Parathyroid adenoma (tissue), 2 donors: ENCODE results near the gene SLC39A6.

ENCODE experiments used
- H2AFZ ChIP-seq: fragments of 300-600 bp; sonication (generic); one replicate; pipeline ENCODE4 v1.7.0; 2017; ENCODE audit warnings: antibody characterized with exemption, mild to moderate bottlenecking
- H3K27ac ChIP-seq: fragments of 300-600 bp; sonication (generic); one replicate; pipeline ENCODE4 v1.7.0; 2017
- H3K27me3 ChIP-seq: fragments of 300-600 bp; sonication (generic); one replicate; pipeline ENCODE4 v1.7.0; 2017; ENCODE audit warnings: low read length; ENCODE audit not compliant: control insufficient read depth, insufficient read depth
- H3K36me3 ChIP-seq: fragments of 300-600 bp; sonication (generic); one replicate; pipeline ENCODE4 v1.7.0; 2017; ENCODE audit warnings: low read length; ENCODE audit not compliant: control insufficient read depth, insufficient read depth
- H3K4me1 ChIP-seq: fragments of 300-600 bp; sonication (generic); one replicate; pipeline ENCODE4 v1.7.0; 2017; ENCODE audit warnings: control low read depth
- H3K4me2 ChIP-seq: fragments of 300-600 bp; sonication (generic); one replicate; pipeline ENCODE4 v1.7.0; 2017; ENCODE audit warnings: low read length
- H3K4me3 ChIP-seq: fragments of 300-600 bp; sonication (generic); one replicate; pipeline ENCODE4 v1.7.0; 2017; ENCODE audit warnings: low read depth, low read length
- H3K79me2 ChIP-seq: fragments of 300-600 bp; sonication (generic); one replicate; pipeline ENCODE4 v1.7.0; 2017; ENCODE audit warnings: control low read depth
- H3K9ac ChIP-seq: fragments of 300-600 bp; sonication (generic); one replicate; pipeline ENCODE4 v1.7.0; 2017; ENCODE audit warnings: mild to moderate bottlenecking
- H3K9me3 ChIP-seq: fragments of 300-600 bp; sonication (generic); one replicate; pipeline ENCODE4 v1.7.0; 2017; ENCODE audit warnings: low read length; ENCODE audit not compliant: control insufficient read depth
- TF ChIP-seq, protein P1 (sequence below): fragments of 300-600 bp; sonication (generic); IDR thresholded peaks from one replicate; pipeline ENCODE4 v1.7.0; 2017; ENCODE audit warnings: antibody characterized with exemption, mild to moderate bottlenecking
- donor health status: primary hyperparathyroidism.

Gene SLC39A6

DNA sequence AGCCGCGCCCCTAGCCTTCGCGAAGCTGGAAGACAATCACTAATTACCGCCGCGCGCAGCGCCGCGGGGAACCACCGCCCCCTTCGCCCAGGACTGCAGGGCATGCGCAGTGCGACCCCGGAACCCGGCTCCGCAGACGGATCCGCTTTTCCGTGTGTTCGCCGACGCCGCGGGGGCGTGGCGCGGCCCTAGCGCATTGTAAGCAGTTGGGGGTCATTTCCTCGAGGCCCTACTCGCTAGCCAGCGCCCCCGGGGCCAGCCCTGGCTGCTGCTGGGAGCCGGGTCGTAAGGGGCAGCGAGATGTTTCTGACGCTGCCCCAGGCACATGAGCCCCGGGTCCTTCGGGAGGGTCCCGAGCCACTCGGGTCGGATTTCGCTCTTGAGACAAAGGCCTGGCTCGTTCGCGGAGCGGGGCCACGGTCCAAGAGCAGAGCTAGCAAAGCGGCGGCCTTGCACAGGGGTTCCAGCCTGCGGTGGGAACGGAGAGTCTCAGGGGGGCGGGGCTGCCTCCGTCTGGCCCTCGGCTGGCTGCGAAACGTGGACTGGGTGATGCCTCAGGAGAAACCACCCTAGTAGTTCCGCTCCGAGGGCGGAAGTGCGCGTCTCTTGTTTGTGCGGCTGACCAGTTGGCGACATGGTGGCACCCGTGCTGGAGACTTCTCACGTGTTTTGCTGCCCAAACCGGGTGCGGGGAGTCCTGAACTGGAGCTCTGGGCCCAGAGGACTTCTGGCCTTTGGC is at the start of gene SLC39A6, which contains the start of gene ELP2:
Gene SLC39A6 (minus strand): TSS at position 41 of the 739 bp plus-strand sequence. CDS start 2,333 bp downstream, outside the sequence.
Gene ELP2 (plus strand): TSS at position 600 of the 739 bp plus-strand sequence. CDS start 35 bp downstream, at position 635.
- H3K4me3 ChIP-seq, result peak within 1 kb of the TSS; percentile 91
- H3K79me2 ChIP-seq, result peaks cover 23% of the 10 kb centered on the region
- peak within 1 kb of the TSS; percentile 98 for H3K27ac ChIP-seq
- H3K4me2 ChIP-seq, result peak within 1 kb of the TSS; percentile 100
- H3K4me1 ChIP-seq, result peaks cover 7% of the 10 kb centered on the region
- peak within 1 kb of the TSS; percentile 97 for H2AFZ ChIP-seq
- H3K9ac ChIP-seq, result peak within 1 kb of the TSS; percentile 64
- H3K9me3 ChIP-seq, result no peaks in the 10 kb centered on the region
- TF ChIP-seq, protein P1, sequence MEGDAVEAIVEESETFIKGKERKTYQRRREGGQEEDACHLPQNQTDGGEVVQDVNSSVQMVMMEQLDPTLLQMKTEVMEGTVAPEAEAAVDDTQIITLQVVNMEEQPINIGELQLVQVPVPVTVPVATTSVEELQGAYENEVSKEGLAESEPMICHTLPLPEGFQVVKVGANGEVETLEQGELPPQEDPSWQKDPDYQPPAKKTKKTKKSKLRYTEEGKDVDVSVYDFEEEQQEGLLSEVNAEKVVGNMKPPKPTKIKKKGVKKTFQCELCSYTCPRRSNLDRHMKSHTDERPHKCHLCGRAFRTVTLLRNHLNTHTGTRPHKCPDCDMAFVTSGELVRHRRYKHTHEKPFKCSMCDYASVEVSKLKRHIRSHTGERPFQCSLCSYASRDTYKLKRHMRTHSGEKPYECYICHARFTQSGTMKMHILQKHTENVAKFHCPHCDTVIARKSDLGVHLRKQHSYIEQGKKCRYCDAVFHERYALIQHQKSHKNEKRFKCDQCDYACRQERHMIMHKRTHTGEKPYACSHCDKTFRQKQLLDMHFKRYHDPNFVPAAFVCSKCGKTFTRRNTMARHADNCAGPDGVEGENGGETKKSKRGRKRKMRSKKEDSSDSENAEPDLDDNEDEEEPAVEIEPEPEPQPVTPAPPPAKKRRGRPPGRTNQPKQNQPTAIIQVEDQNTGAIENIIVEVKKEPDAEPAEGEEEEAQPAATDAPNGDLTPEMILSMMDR, result no peak
- no peaks in the 10 kb centered on the region for H3K27me3 ChIP-seq
- H3K36me3 ChIP-seq, result no peaks in the 10 kb centered on the region

DNA sequence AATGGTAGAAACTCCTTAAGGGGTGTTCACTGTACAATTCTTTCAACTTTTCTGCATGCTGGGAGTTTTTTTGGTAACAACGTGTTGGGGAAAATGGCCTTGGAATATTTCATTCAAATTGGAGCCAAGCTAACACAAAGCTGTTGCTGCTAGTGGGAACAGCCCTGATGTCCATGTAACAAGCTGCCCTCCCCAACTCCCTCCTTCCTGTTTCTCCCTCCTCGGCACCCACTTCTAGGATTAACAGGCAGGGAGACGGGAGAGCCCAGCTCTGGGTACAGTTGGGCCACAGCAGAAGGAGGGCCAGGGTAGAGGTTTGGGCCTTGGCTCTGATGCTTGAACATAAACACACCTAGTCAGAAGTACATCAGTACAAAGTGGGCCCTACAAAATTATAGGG is 48.8 kb upstream of the SLC39A6 start:
- Histone ChIP-seq H3K9me3 (no peaks in the 10 kb centered on the region), H2AFZ (no peak overlapping the region), H3K27me3 (no peaks in the 10 kb centered on the region), H3K27ac (no peak overlapping the region), H3K79me2 (no peaks in the 10 kb centered on the region), H3K4me3 (no peak overlapping the region), H3K9ac (no peak overlapping the region), H3K4me2 (no peak overlapping the region), H3K4me1 (no peaks in the 10 kb centered on the region), H3K36me3 (no peaks in the 10 kb centered on the region)
- TF ChIP-seq, protein P1, result no peak

GRCh38 chr18:36176711-36177110 is 47.6 kb upstream of the SLC39A6 start:
- H3K4me1 ChIP-seq, result no peaks in the 10 kb centered on the region
- no peaks in the 10 kb centered on the region for H3K79me2 ChIP-seq
- H3K4me2 ChIP-seq, result no peak overlapping the region
- no peak overlapping the region for H3K4me3 ChIP-seq
- no peaks in the 10 kb centered on the region for H3K9me3 ChIP-seq
- H3K27ac ChIP-seq, result no peak overlapping the region
- H3K36me3 ChIP-seq, result no peaks in the 10 kb centered on the region
- TF ChIP-seq, protein P1, result no peak
- no peaks in the 10 kb centered on the region for H3K27me3 ChIP-seq
- no peak overlapping the region for H2AFZ ChIP-seq
- H3K9ac ChIP-seq, result no peak overlapping the region

GRCh38 chr18:36176177-36176584 is 47.0 kb upstream of the SLC39A6 start:
- H3K36me3 ChIP-seq, result no peaks in the 10 kb centered on the region

More at GRCh38 chr18:36176177-36176584, 47.0 kb upstream of the SLC39A6 start:
- H3K9ac ChIP-seq, result no peak overlapping the region
- H3K9me3 ChIP-seq, result no peaks in the 10 kb centered on the region
- no peak overlapping the region for H3K27ac ChIP-seq
- H3K27me3 ChIP-seq, result no peaks in the 10 kb centered on the region
- no peak overlapping the region for H3K4me2 ChIP-seq
- no peaks in the 10 kb centered on the region for H3K4me1 ChIP-seq
- H3K4me3 ChIP-seq, result no peak overlapping the region
- H3K79me2 ChIP-seq, result no peaks in the 10 kb centered on the region
- H2AFZ ChIP-seq, result no peak overlapping the region
- TF ChIP-seq, protein P1, result no peak
